ENCODE data around the gene SLC10A7. TPM values are rescaled to one million over a fixed set of nuclear protein-coding genes. Genes with fewer than 3 reads are reported as not detected.

SLC10A7 gene
- total and polyA plus RNA-seq, 4 donors, result 3.7 to 18.7 (median 7.6) TPM

GRCh38 chr4:146282657-146283056 is 239.1 kb downstream of the SLC10A7 start:
- H3K4me1 ChIP-seq (ENCODE audit: control insufficient read depth in 4 of 4, insufficient read depth in 4 of 4, low read length in 3 of 4), result no peaks in the 10 kb centered on the region
- no peak overlapping the region for H3K9ac ChIP-seq (ENCODE audit: low read depth in 1 of 2, low read length in 2 of 2)
- H3K36me3 ChIP-seq (ENCODE audit: control insufficient read depth in 4 of 4, insufficient read depth in 3 of 4, low read depth in 1 of 4, low read length in 3 of 4), result peaks cover 0 to 7% (median 4%) of the 10 kb centered on the region in 4 donors
- H3K4me3 ChIP-seq (ENCODE audit: low read depth in 1 of 3, low read length in 3 of 3), result no peak overlapping the region
- no peaks in the 10 kb centered on the region for H3K27me3 ChIP-seq (ENCODE audit: control insufficient read depth in 4 of 4, insufficient read depth in 4 of 4, low read length in 3 of 4)
- no peak overlapping the region for H3K27ac ChIP-seq (ENCODE audit: low read depth in 1 of 2, low read length in 2 of 2)
- no peak for TF ChIP-seq ATF3 (IDR thresholded peaks at IDR 0.05)
- no peak for DNase-seq (ENCODE audit: low spot score)
- H3K9me3 ChIP-seq (ENCODE audit: control insufficient read depth in 4 of 4, low read length in 3 of 4), result no peaks in the 10 kb centered on the region

DNA sequence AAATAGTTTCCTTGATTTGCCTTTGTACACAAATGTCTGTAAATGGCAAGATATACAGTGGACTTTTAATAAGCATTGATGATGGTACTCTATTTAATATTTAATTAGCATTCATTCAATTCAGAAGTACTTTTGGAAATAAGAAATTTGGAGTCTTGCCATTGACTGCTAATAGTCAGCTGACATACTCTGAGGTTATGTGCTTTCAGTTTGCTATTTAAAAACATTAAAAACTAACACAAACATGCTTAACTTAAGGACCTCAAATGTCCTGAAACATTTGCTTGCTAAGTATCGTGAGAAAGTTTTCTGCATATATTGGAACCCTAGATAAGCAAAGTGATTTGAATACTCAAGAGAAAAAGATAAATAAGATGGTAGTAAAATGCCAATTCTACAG is 242.8 kb downstream of the SLC10A7 start:
- Histone ChIP-seq H3K27me3 (ENCODE audit: control insufficient read depth in 4 of 4, insufficient read depth in 4 of 4, low read length in 3 of 4) (no peaks in the 10 kb centered on the region), H3K9me3 (ENCODE audit: control insufficient read depth in 4 of 4, low read length in 3 of 4) (no peaks in the 10 kb centered on the region), H3K4me3 (ENCODE audit: low read depth in 1 of 3, low read length in 3 of 3) (no peak overlapping the region), H3K36me3 (ENCODE audit: control insufficient read depth in 4 of 4, insufficient read depth in 3 of 4, low read depth in 1 of 4, low read length in 3 of 4) (no peaks in the 10 kb centered on the region), H3K9ac (ENCODE audit: low read depth in 1 of 2, low read length in 2 of 2) (no peak overlapping the region), H3K27ac (ENCODE audit: low read depth in 1 of 2, low read length in 2 of 2) (no peak overlapping the region), H3K4me1 (ENCODE audit: control insufficient read depth in 4 of 4, insufficient read depth in 4 of 4, low read length in 3 of 4) (no peaks in the 10 kb centered on the region)
- 82% methylated on average over 1 of the region's 1 CpG for WGBS
- TF ChIP-seq REST (IDR thresholded peaks at IDR 0.05) (no peak), FOXA1 (IDR thresholded peaks at IDR 0.05) (no peak), ATF3 (IDR thresholded peaks at IDR 0.05) (no peak), SP1 (IDR thresholded peaks at IDR 0.05) (no peak), YY1 (IDR thresholded peaks at IDR 0.05) (no peak), TAF1 (conservative IDR thresholded peaks at IDR 0.05) (no peak), MAX (IDR thresholded peaks at IDR 0.05) (no peak), CTCF (IDR thresholded peaks at IDR 0.05; ENCODE audit: low read depth, low read length, missing input control) (no peak), ZBTB33 (IDR thresholded peaks at IDR 0.05) (no peak), JUND (IDR thresholded peaks at IDR 0.05) (no peak), RXRA (IDR thresholded peaks at IDR 0.05) (no peak), HNF4A (conservative IDR thresholded peaks at IDR 0.05) (no peak), RAD21 (IDR thresholded peaks at IDR 0.05) (no peak)
- no peak for DNase-seq (ENCODE audit: low spot score)
